Aorta (tissue), 5 donors: ENCODE data around the gene FRA10AC1. TPM values are rescaled to one million over a fixed set of nuclear protein-coding genes. Genes with fewer than 3 reads are reported as not detected.

ENCODE experiments used
- ATAC-seq: fragments of 200-7000 bp; cut with Tn5 transposase; one replicate; pipeline ENCODE4 v1.9.1; 2022; ENCODE audit warnings: moderate library complexity; ENCODE audit not compliant: low FRiP score
- DNase-seq, 2 donors: peaks; one replicate each; pipeline ENCODE4 v3.0.0-alpha.2; 2020
- H3K27ac ChIP-seq, 2 donors: one replicate each; pipeline ENCODE4 v1.5.1; 2013; ENCODE audit warnings: low read length in 2 of 2, mild to moderate bottlenecking in 2 of 2, moderate library complexity in 2 of 2, control low read depth in 1 of 2, inconsistent platforms in 1 of 2, low read depth in 1 of 2
- H3K27me3 ChIP-seq, 2 donors: one replicate each; pipeline ENCODE4 v1.6.1; 2013; ENCODE audit warnings: control low read depth in 1 of 2, low read length in 1 of 2, mild to moderate bottlenecking in 1 of 2, moderate library complexity in 1 of 2; ENCODE audit not compliant: insufficient read depth in 2 of 2, control insufficient read depth in 1 of 2
- H3K36me3 ChIP-seq, 2 donors: one replicate each; pipeline ENCODE4 v1.6.1; 2013; ENCODE audit warnings: control low read depth in 1 of 2, low read length in 1 of 2, mild to moderate bottlenecking in 1 of 2; ENCODE audit not compliant: insufficient read depth in 2 of 2, control insufficient read depth in 1 of 2
- H3K4me1 ChIP-seq, 2 donors: one replicate each; pipeline ENCODE4 v1.6.1; 2013; ENCODE audit warnings: low read length in 2 of 2, control low read depth in 1 of 2, mild to moderate bottlenecking in 1 of 2, moderate library complexity in 1 of 2; ENCODE audit not compliant: insufficient read depth in 2 of 2, control insufficient read depth in 1 of 2
- H3K4me3 ChIP-seq, 2 donors: one replicate each; pipeline ENCODE4 v1.5.1; 2013; ENCODE audit warnings: low read length in 2 of 2, control low read depth in 1 of 2, mild to moderate bottlenecking in 1 of 2
- H3K9me3 ChIP-seq: one replicate; pipeline ENCODE4 v1.6.1; 2013; ENCODE audit warnings: mild to moderate bottlenecking, low read length; ENCODE audit not compliant: control insufficient read depth
- WGBS, 2 donors: extraction: QIAGEN DNeasy Blood & Tissue Kit; methylation state at CpG; one replicate each; pipeline ENCODE4 v1.1.7; 2013; 5-methylcytosine and 5-hydroxymethylcytosine counted together
- intact Hi-C, 2 donors: fragments of 100-400 bp; cut with DNase I; formaldehyde crosslinking; loops; one replicate each; pipeline versions ENCODE4 v1.14.2 to v1.15.0; 2022
- polyA plus RNA-seq, 2 donors: library from polyadenylated mRNA; stranded (reverse); fragments of 200-250 nt; gene quantifications; one replicate each; pipeline ENCODE4 v1.2.3, GENCODE V29; 2013
- total RNA-seq, 2 donors: library from RNA; stranded (reverse); fragmentation: NEBNext Ultra II Directional; extraction: Animal tissue kit (Norgen Biotek cat#: 25700); gene quantifications; one replicate each; pipeline ENCODE4 v1.2.1, GENCODE V29; 2021
- donor health status: healthy with polysubstance abuse.
- donor health status: Bipolar disorder and iron deficiency.
- donor health status: DM: no; HTN: no; CAD: no.
- donor health status: DM: no; HTN: no; CAD: no.
- donor health status: DM: yes; HTN: yes; CAD: no.

The FRA10AC1 gene
- total and polyA plus RNA-seq, 4 donors: 15.0 to 32.5 (median 20.4) TPM

- ATAC-seq (no peak), DNase-seq (no peak)
- H3K9me3 ChIP-seq: no peaks in the 10 kb centered on the region
- H3K27me3 ChIP-seq: no peaks in the 10 kb centered on the region
- intact Hi-C loops: no loop called here
- 77 to 79% methylated on average over 7 of the region's 7 CpGs for WGBS, 2 donors
- H3K27ac ChIP-seq: no peak overlapping the region
- no peaks in the 10 kb centered on the region for H3K4me1 ChIP-seq
- no peak overlapping the region for H3K4me3 ChIP-seq
- no peaks in the 10 kb centered on the region for H3K36me3 ChIP-seq
Measured at GRCh38 chr10:93629647-93630305, 72.6 kb downstream of the FRA10AC1 start.

- no peak for ATAC-seq
- Histone ChIP-seq H3K36me3 (no peaks in the 10 kb centered on the region), H3K4me1 (no peaks in the 10 kb centered on the region), H3K4me3 (no peak overlapping the region), H3K27me3 (no peaks in the 10 kb centered on the region), H3K9me3 (no peaks in the 10 kb centered on the region), H3K27ac (no peak overlapping the region)
- no peak for DNase-seq
- intact Hi-C loops: no loop called here
- WGBS, 2 donors: 92 to 98% methylated on average over 4 of the region's 4 CpGs
Measured at GRCh38 chr10:93628858-93629257, 73.5 kb downstream of the FRA10AC1 start.

GRCh38 chr10:93622942-93623341 lies 79.5 kb downstream of the FRA10AC1 start:
- no peaks in the 10 kb centered on the region for H3K36me3 ChIP-seq
- no peak overlapping the region for H3K27ac ChIP-seq
- H3K4me1 ChIP-seq: no peaks in the 10 kb centered on the region
- H3K9me3 ChIP-seq: no peaks in the 10 kb centered on the region
- no peaks in the 10 kb centered on the region for H3K27me3 ChIP-seq
- WGBS, 2 donors: 89 to 93% methylated on average over 1 of the region's 1 CpG
- intact Hi-C loops: no loop called here
- no peak for ATAC-seq
- DNase-seq: no peak
- no peak overlapping the region for H3K4me3 ChIP-seq

- WGBS, 2 donors: 79 to 83% methylated on average over 7 of the region's 7 CpGs
- Histone ChIP-seq H3K4me1 (no peaks in the 10 kb centered on the region), H3K36me3 (no peaks in the 10 kb centered on the region), H3K4me3 (no peak overlapping the region), H3K27me3 (no peaks in the 10 kb centered on the region), H3K27ac (no peak overlapping the region), H3K9me3 (no peaks in the 10 kb centered on the region)
- DNase-seq (no peak), ATAC-seq (no peak)
- intact Hi-C loops: no loop called here
Measured at GRCh38 chr10:93620925-93621324, 81.5 kb downstream of the FRA10AC1 start.

Other genes with a start within 250 kb of the FRA10AC1 start
- 100 to 1,000 TPM; 226 to 242 TPM for gene MYOF, start 220.3 kb downstream of the FRA10AC1 start, total RNA-seq
- 10 to 100 TPM; 13.4 to 26.4 TPM for gene MYOF, start 220.3 kb downstream of the FRA10AC1 start, polyA plus RNA-seq
- 1 to 10 TPM in 1 of 2 donors, under 1 TPM in 1; 0.55 to 1.4 TPM for gene CEP55, start 206.0 kb downstream of the FRA10AC1 start, total RNA-seq
- gene CEP55, start 206.0 kb downstream of the FRA10AC1 start, polyA plus RNA-seq: 1 to 10 TPM in 1 of 2 donors, under 1 TPM in 1; 0.43 to 2.8 TPM
- gene FFAR4, start 135.9 kb downstream of the FRA10AC1 start, total RNA-seq: under 1 TPM; 0.12 to 0.16 TPM
- under 1 TPM in 1 of 2 donors, not detected in 1; 0.63 TPM for gene FFAR4, start 135.9 kb downstream of the FRA10AC1 start, polyA plus RNA-seq
- 10 to 100 TPM in 1 of 2 donors, 1 to 10 TPM in 1; 9.4 to 37.5 TPM for gene RBP4, start 101.4 kb downstream of the FRA10AC1 start, total RNA-seq
- 10 to 100 TPM in 1 of 2 donors, 1 to 10 TPM in 1; 8.7 to 12.1 TPM for gene RBP4, start 101.4 kb downstream of the FRA10AC1 start, polyA plus RNA-seq
- gene PDE6C, start 90.1 kb downstream of the FRA10AC1 start, total RNA-seq: not detected
- not detected for gene PDE6C, start 90.1 kb downstream of the FRA10AC1 start, polyA plus RNA-seq
- gene LGI1, start 55.3 kb upstream of the FRA10AC1 start, total RNA-seq: 1 to 10 TPM; 1.8 to 5.1 TPM
- 1 to 10 TPM in 1 of 2 donors, under 1 TPM in 1; 0.97 to 1.4 TPM for gene LGI1, start 55.3 kb upstream of the FRA10AC1 start, polyA plus RNA-seq
- gene SLC35G1, start 191.4 kb upstream of the FRA10AC1 start, total RNA-seq: 1 to 10 TPM; 1.5 to 3.3 TPM
- gene SLC35G1, start 191.4 kb upstream of the FRA10AC1 start, polyA plus RNA-seq: 10 to 100 TPM in 1 of 2 donors, under 1 TPM in 1; 0.82 to 14.5 TPM